Lung (tissue), 12 donors: ENCODE measurements around the gene KCNQ5. TPM values are rescaled to one million over a fixed set of nuclear protein-coding genes. Genes with fewer than 3 reads are reported as not detected.

ENCODE experiments used
- ATAC-seq: fragments of 200-7000 bp; cut with Tn5 transposase; one replicate; pipeline ENCODE4 v1.9.1; 2020; ENCODE audit warnings: moderate number of reproducible peaks; ENCODE audit not compliant: insufficient read depth, low FRiP score
- DNase-seq, 3 donors: peaks; one replicate each; pipeline ENCODE4 v3.0.0-alpha.2; 2013 to 2017
- H3K27ac ChIP-seq, 2 donors: one replicate each; pipeline ENCODE4 v1.5.1; 2013; ENCODE audit warnings: mild to moderate bottlenecking in 2 of 2, moderate library complexity in 2 of 2, control low read depth in 1 of 2, inconsistent platforms in 1 of 2, low read depth in 1 of 2, low read length in 1 of 2
- H3K27me3 ChIP-seq, 3 donors: one replicate each; pipeline ENCODE4 v1.5.1; 2013; ENCODE audit warnings: low read length in 2 of 3; ENCODE audit not compliant: control insufficient read depth in 3 of 3, insufficient read depth in 3 of 3
- H3K36me3 ChIP-seq, 4 donors: one replicate each; pipeline ENCODE4 v1.5.1; 2013; ENCODE audit warnings: low read length in 4 of 4, mild to moderate bottlenecking in 1 of 4, moderate library complexity in 1 of 4; ENCODE audit not compliant: control insufficient read depth in 4 of 4, insufficient read depth in 4 of 4
- H3K4me1 ChIP-seq, 5 donors: one replicate each; pipeline ENCODE4 v1.5.1; 2013; ENCODE audit warnings: low read length in 5 of 5, mild to moderate bottlenecking in 2 of 5, moderate library complexity in 1 of 5; ENCODE audit not compliant: control insufficient read depth in 5 of 5, insufficient read depth in 5 of 5
- H3K4me3 ChIP-seq: one replicate; pipeline ENCODE4 v1.5.1; 2013; ENCODE audit warnings: mild to moderate bottlenecking, control low read depth, moderate library complexity
- H3K9ac ChIP-seq, 2 donors: one replicate each; pipeline ENCODE4 v1.5.1; 2013; ENCODE audit warnings: low read length in 2 of 2, control low read depth in 1 of 2; ENCODE audit not compliant: insufficient read depth in 1 of 2
- H3K9me3 ChIP-seq, 4 donors: one replicate each; pipeline ENCODE4 v1.5.1; 2013; ENCODE audit warnings: low read length in 3 of 4, mild to moderate bottlenecking in 1 of 4, moderate library complexity in 1 of 4; ENCODE audit not compliant: control insufficient read depth in 4 of 4, insufficient read depth in 3 of 4
- WGBS, 2 donors: extraction: QIAGEN DNeasy Blood & Tissue Kit; methylation state at CpG; one replicate each; pipeline ENCODE4 v1.1.7; 2013; 5-methylcytosine and 5-hydroxymethylcytosine counted together
- polyA plus RNA-seq, 2 donors: library from polyadenylated mRNA; stranded (reverse); fragments of 200-250 nt; gene quantifications; one replicate each; pipeline ENCODE4 v1.2.1, GENCODE V29; 2013
- total RNA-seq, 2 donors: library from RNA; depleted of rRNA in 1 of 2; stranded (reverse); fragments of >200 nt in 1 of 2; gene quantifications; one replicate each; pipeline ENCODE4 v1.2.1, GENCODE V29; 2014 to 2021
- TF ChIP-seq, protein P1 (sequence below): IDR thresholded peaks from 2 replicates; pipeline ENCODE4 v1.5.1; 2012; ENCODE audit warnings: mild to moderate bottlenecking; ENCODE audit errors: control extremely low read depth, extremely low read depth
- donor health status: control.
- donor health status: control.
- donor health status: Bipolar disorder and iron deficiency.
- donor health status: healthy.
- donor health status: DM: yes; HTN: yes; CAD: no.

The KCNQ5 gene
- total and polyA plus RNA-seq, 4 donors = 0.12 to 5.7 (median 0.46) TPM

DNA sequence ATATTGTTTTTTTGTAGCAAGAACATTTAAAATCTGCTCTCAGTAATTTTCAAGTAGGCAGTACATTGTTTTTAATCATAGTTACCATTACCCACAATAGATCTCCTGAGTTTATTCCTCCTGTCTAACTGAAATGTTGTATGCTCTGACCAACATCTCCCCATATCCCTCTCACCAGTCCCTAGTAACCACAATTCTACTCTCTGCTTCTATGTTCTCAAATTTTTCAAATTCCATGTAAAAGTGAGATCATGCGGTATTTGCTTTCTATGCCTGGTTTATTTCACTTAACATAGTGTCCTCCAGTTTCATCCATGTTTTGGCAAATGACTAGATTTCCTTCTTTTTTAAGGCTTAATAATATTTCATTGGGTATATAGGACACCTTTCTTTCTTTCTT is 300.5 kb downstream of the KCNQ5 start:
- 98 to 100% methylated on average over 1 of the region's 1 CpG for WGBS, 2 donors
- Histone ChIP-seq H3K4me3 (no peak overlapping the region), H3K9ac (no peak overlapping the region), H3K27ac (no peak overlapping the region), H3K36me3 (no peaks in the 10 kb centered on the region), H3K4me1 (peaks cover 0 to 25% (median 5%) of the 10 kb centered on the region in 5 donors), H3K9me3 (no peaks in the 10 kb centered on the region), H3K27me3 (no peaks in the 10 kb centered on the region)
- DNase-seq (no peak), ATAC-seq (no peak)
- TF ChIP-seq, protein P1, sequence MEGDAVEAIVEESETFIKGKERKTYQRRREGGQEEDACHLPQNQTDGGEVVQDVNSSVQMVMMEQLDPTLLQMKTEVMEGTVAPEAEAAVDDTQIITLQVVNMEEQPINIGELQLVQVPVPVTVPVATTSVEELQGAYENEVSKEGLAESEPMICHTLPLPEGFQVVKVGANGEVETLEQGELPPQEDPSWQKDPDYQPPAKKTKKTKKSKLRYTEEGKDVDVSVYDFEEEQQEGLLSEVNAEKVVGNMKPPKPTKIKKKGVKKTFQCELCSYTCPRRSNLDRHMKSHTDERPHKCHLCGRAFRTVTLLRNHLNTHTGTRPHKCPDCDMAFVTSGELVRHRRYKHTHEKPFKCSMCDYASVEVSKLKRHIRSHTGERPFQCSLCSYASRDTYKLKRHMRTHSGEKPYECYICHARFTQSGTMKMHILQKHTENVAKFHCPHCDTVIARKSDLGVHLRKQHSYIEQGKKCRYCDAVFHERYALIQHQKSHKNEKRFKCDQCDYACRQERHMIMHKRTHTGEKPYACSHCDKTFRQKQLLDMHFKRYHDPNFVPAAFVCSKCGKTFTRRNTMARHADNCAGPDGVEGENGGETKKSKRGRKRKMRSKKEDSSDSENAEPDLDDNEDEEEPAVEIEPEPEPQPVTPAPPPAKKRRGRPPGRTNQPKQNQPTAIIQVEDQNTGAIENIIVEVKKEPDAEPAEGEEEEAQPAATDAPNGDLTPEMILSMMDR = no peak

DNA sequence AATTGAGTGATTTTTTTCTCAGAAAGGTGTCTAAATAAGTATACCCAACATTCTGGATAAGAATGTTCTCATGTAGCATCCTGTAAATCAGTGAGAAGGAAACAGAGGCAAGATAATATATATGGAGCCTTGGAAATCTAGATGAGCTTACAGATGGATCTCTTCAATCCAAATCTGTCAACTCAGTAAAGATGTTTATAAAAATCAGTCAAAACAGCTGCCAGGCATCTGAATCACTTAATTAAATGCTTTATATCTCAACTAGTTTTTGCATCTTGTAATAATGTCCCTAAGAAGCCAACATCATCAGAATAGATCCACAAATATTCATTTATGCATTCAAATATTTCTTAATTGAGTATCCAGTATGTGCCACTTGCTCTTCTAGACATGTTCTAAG is 303.3 kb downstream of the KCNQ5 start:
- no peak overlapping the region for H3K27ac ChIP-seq
- no peaks in the 10 kb centered on the region for H3K9me3 ChIP-seq
- H3K4me1 ChIP-seq = peaks cover 0 to 27% (median 5%) of the 10 kb centered on the region in 5 donors
- TF ChIP-seq, protein P1 = no peak
- no peak overlapping the region for H3K4me3 ChIP-seq
- H3K27me3 ChIP-seq = no peaks in the 10 kb centered on the region
- DNase-seq (peak in 2 of 3 donors; percentile 97), ATAC-seq (no peak)
- H3K9ac ChIP-seq = no peak overlapping the region
- H3K36me3 ChIP-seq = no peaks in the 10 kb centered on the region

DNA sequence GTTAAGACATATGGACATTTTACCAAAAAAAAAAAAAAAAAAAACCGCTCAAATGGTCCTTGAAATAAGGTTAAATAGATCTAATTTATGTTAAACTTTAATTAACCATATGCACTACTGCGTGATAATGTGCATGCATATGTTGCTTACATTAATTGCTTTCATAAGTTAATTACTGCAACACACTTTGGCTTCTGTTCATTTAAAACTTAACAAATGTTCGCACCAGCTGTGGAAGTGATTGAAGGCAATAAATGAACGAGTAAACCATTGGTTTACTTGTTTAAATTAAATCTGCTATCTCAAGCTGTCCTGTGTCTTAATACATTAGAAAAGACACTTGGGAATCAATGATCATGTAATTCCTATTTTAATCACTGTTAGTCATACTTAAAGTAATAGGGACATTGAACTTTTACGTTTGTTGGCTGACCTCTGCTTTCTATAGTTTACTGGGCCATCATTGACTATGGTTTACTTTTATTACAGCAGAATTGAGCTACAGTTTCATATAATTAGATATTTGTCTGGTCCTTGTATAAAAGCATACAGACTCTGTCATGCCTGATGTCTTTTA is 308.8 kb downstream of the KCNQ5 start:
- TF ChIP-seq, protein P1 = no peak
- Histone ChIP-seq H3K27me3 (no peaks in the 10 kb centered on the region), H3K4me1 (peaks cover 0 to 21% (median 5%) of the 10 kb centered on the region in 5 donors), H3K9ac (no peak overlapping the region), H3K27ac (no peak overlapping the region), H3K9me3 (no peaks in the 10 kb centered on the region), H3K36me3 (no peaks in the 10 kb centered on the region), H3K4me3 (no peak overlapping the region)
- 89 to 91% methylated on average over 5 of the region's 5 CpGs for whole genome bisulfite sequencing, 2 donors
- ATAC-seq = no peak
- no peak for DNase-seq

DNA sequence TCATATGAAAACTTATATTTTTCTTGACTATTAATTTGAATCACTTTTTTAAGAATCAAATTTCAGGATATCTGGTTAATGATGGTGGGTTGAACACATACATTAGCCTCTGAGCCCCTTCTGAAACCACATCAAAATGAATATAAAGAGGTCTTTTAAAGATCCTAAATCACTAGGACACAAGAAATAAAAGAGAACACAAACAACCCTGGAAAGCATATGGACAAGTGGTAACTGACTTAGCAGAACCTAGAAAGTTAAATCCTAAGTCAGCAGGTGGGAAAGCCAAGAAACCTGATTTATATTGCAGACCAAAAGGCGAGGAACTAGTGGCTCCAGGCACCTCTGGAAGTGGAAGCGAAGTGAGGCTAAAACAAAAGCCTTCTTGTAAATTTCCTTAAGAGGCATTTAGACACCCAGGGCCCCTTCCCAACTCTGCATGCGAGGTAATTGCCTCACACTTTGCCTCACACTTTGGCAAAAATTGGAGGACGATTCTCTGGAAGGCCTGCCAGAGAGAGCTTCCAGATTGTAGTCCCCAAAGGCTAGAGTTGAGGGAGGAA is 309.5 kb downstream of the KCNQ5 start:
- no peak overlapping the region for H3K27ac ChIP-seq
- no peak overlapping the region for H3K4me3 ChIP-seq
- DNase-seq (no peak), ATAC-seq (no peak)
- no peak overlapping the region for H3K9ac ChIP-seq
- H3K4me1 ChIP-seq = peaks cover 0 to 13% (median 2%) of the 10 kb centered on the region in 5 donors
- no peaks in the 10 kb centered on the region for H3K27me3 ChIP-seq
- H3K9me3 ChIP-seq = no peaks in the 10 kb centered on the region
- TF ChIP-seq, protein P1 = no peak
- WGBS, 2 donors = 61 to 66% methylated on average over 4 of the region's 4 CpGs
- no peaks in the 10 kb centered on the region for H3K36me3 ChIP-seq
